Neutrophil (primary cell): ENCODE measurements around the gene NRXN3.

ENCODE experiments used
- H3K27ac ChIP-seq: fragments of 200-600 bp; sonication (generic); 2 replicates; pipeline ENCODE4 v1.5.1; 2016; ENCODE audit warnings: mild to moderate bottlenecking, moderate library complexity
- H3K27me3 ChIP-seq: fragments of 200-600 bp; sonication (generic); 2 replicates; pipeline ENCODE4 v1.6.0; 2016; ENCODE audit warnings: mild to moderate bottlenecking
- H3K36me3 ChIP-seq: fragments of 200-600 bp; sonication (generic); 2 replicates; pipeline ENCODE4 v1.5.1; 2017
- H3K4me1 ChIP-seq, 2 experiments: fragments of 200-600 bp in 1 of 2; sonication (generic) in 1 of 2; 1 replicate in 1 of 2; 2 replicates in 1 of 2; pipeline versions ENCODE4 v1.5.1 to v1.6.1; 2013 to 2016; ENCODE audit warnings: low read depth in 1 of 2, low read length in 1 of 2, mild to moderate bottlenecking in 1 of 2, moderate library complexity in 1 of 2; ENCODE audit not compliant: control insufficient read depth in 1 of 2, insufficient read depth in 1 of 2
- H3K4me3 ChIP-seq, 2 experiments: fragments of 200-600 bp in 1 of 2; sonication (generic) in 1 of 2; 1 replicate in 1 of 2; 2 replicates in 1 of 2; pipeline ENCODE4 v1.5.1; 2013 to 2016; ENCODE audit warnings: low read depth in 1 of 2, low read length in 1 of 2, mild to moderate bottlenecking in 1 of 2, moderate library complexity in 1 of 2
- H3K9me3 ChIP-seq: fragments of 200-600 bp; sonication (generic); 2 replicates; pipeline ENCODE4 v1.5.1; 2016
- TF ChIP-seq, protein P1 (sequence below): fragments of 200-600 bp; sonication (generic); IDR thresholded peaks from 2 replicates; pipeline ENCODE4 v1.5.1; 2016; ENCODE audit warnings: antibody characterized with exemption

The NRXN3 gene

DNA sequence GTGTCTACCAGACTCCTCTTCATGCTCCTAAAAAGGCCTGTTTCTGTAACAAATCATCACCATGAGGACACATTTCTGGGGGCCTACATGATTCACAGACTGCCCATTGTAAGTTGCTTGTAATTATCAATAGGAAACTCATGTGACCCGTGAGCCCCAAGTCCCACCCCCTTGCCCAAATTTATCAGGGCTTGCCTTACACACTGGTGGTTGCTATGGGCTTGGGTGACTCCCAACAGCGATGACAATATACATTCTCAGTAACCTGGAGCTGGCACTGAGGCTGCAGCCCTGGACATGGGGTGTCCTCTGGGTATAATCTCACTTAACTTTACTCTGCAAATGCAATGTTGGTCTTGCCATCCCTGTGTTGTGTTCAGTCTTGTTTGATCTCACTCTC lies 149.2 kb downstream of the NRXN3 start:
- no peaks in the 10 kb centered on the region for H3K36me3 ChIP-seq
- H3K27me3 ChIP-seq, result peaks cover 9% of the 10 kb centered on the region
- H3K27ac ChIP-seq, result no peak overlapping the region
- no peaks in the 10 kb centered on the region for H3K4me1 ChIP-seq
- no peak overlapping the region for H3K4me3 ChIP-seq
- TF ChIP-seq, protein P1, sequence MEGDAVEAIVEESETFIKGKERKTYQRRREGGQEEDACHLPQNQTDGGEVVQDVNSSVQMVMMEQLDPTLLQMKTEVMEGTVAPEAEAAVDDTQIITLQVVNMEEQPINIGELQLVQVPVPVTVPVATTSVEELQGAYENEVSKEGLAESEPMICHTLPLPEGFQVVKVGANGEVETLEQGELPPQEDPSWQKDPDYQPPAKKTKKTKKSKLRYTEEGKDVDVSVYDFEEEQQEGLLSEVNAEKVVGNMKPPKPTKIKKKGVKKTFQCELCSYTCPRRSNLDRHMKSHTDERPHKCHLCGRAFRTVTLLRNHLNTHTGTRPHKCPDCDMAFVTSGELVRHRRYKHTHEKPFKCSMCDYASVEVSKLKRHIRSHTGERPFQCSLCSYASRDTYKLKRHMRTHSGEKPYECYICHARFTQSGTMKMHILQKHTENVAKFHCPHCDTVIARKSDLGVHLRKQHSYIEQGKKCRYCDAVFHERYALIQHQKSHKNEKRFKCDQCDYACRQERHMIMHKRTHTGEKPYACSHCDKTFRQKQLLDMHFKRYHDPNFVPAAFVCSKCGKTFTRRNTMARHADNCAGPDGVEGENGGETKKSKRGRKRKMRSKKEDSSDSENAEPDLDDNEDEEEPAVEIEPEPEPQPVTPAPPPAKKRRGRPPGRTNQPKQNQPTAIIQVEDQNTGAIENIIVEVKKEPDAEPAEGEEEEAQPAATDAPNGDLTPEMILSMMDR, result no peak
- H3K9me3 ChIP-seq, result no peaks in the 10 kb centered on the region

DNA sequence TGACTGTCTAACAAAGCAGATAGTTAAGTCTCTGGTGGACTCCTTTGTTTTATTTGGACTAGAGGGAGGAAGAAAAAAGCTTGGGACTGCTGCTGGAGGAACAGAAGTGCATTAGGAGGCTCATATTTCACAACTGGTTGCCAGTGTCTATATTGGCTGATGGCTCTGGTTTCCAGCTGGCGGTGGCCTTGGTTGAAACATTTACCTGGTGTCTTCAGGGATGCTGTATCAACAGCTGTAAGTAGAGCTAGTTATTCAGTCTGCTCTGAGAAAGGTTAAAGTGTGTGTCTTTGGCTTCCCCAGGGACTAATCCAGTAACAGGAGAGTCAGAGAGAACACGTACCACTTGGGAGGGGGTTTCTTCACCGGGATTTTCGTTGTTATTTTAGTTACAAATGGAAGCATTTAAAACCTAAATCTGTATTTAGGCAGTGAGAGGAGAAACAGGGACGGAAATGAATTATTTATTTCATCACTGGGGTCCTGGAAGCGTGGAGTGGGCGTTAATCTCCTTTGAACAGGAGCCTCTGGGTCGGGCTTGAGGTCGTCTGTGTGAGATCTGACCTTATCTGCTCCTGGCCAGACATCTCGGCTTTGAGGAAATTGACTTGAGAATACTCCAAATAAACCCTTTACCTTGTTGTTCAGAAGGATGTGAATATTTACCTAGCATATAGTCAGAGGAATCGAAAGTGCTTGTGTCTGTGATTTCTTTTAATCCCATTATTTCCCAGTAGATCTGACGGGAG lies 149.9 kb downstream of the NRXN3 start:
- H3K4me1 ChIP-seq, result no peaks in the 10 kb centered on the region
- TF ChIP-seq, protein P1, result no peak
- no peak overlapping the region for H3K27ac ChIP-seq
- no peaks in the 10 kb centered on the region for H3K9me3 ChIP-seq
- peaks cover 9% of the 10 kb centered on the region for H3K27me3 ChIP-seq
- H3K4me3 ChIP-seq, result no peak overlapping the region
- H3K36me3 ChIP-seq, result no peaks in the 10 kb centered on the region

GRCh38 chr14:78324353-78324752 lies 154.2 kb downstream of the NRXN3 start:
- peaks cover 9% of the 10 kb centered on the region for H3K27me3 ChIP-seq
- TF ChIP-seq, protein P1, result no peak
- H3K36me3 ChIP-seq, result no peaks in the 10 kb centered on the region
- H3K9me3 ChIP-seq, result no peaks in the 10 kb centered on the region
- no peak overlapping the region for H3K27ac ChIP-seq
- no peak overlapping the region for H3K4me3 ChIP-seq
- no peaks in the 10 kb centered on the region for H3K4me1 ChIP-seq

DNA sequence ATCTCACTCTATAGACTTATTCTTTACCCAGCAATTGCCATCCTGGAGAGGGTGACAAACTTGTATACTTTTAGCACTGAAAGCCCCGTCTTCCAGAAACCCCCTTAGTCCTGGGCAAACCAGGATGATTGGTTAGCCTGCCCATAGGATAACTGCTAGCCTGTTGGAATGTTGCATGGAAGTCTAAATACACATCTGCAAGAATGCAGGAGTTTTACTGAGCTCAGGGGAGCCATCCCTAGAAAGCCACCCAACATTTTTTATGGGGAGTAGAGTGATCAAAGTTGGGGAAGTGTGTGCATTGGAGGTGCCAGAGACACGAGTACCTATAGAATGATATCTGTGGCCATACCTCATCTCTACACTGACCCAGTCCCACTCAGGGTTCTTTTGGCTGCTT lies 155.7 kb downstream of the NRXN3 start:
- H3K27ac ChIP-seq, result no peak overlapping the region
- H3K4me3 ChIP-seq, result no peak overlapping the region
- H3K9me3 ChIP-seq, result no peaks in the 10 kb centered on the region
- TF ChIP-seq, protein P1, result no peak
- H3K36me3 ChIP-seq, result no peaks in the 10 kb centered on the region
- no peaks in the 10 kb centered on the region for H3K4me1 ChIP-seq
- no peaks in the 10 kb centered on the region for H3K27me3 ChIP-seq

DNA sequence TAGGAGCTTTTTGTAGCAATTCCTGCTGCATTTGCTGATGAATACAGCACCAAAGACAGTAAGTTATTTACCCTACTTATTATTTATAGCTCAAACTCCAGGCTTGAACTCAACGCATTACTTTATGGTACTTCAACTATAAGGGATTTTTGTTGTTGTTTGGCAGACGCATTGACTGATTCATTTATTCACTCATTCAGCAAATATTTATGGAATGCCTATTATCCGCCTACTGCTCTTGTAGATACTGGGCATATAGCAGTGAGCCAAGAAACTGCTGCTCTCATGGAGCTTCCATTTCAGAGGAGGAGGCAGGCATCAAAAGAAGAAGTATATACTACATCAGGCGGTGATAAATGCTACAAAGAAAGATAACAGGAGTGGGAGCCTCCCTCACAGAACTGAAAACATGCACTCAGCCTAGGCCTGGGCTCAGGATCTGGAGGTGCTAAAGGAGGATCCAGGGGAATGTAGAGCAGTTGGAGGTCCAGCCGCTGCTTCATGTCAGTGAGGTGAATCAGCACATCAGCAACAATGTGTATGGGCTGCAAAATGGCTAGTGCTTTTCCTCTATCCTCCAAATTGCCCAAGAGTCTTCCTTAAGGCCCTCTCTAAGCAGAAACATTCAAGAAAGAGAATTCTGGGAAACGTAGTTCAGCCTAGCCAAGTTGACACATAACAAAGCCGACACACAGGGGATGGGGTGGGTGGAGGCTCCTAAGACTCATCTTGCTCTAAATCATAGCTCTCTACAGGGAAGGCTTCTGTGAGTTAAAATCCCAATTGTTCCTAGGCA lies 157.5 kb downstream of the NRXN3 start:
- no peak overlapping the region for H3K27ac ChIP-seq
- no peaks in the 10 kb centered on the region for H3K9me3 ChIP-seq
- H3K4me1 ChIP-seq, result no peaks in the 10 kb centered on the region
- no peak overlapping the region for H3K4me3 ChIP-seq
- no peaks in the 10 kb centered on the region for H3K27me3 ChIP-seq
- no peaks in the 10 kb centered on the region for H3K36me3 ChIP-seq
- TF ChIP-seq, protein P1, result no peak
